Measurements from ENCODE around the gene KLHDC3.

DNA sequence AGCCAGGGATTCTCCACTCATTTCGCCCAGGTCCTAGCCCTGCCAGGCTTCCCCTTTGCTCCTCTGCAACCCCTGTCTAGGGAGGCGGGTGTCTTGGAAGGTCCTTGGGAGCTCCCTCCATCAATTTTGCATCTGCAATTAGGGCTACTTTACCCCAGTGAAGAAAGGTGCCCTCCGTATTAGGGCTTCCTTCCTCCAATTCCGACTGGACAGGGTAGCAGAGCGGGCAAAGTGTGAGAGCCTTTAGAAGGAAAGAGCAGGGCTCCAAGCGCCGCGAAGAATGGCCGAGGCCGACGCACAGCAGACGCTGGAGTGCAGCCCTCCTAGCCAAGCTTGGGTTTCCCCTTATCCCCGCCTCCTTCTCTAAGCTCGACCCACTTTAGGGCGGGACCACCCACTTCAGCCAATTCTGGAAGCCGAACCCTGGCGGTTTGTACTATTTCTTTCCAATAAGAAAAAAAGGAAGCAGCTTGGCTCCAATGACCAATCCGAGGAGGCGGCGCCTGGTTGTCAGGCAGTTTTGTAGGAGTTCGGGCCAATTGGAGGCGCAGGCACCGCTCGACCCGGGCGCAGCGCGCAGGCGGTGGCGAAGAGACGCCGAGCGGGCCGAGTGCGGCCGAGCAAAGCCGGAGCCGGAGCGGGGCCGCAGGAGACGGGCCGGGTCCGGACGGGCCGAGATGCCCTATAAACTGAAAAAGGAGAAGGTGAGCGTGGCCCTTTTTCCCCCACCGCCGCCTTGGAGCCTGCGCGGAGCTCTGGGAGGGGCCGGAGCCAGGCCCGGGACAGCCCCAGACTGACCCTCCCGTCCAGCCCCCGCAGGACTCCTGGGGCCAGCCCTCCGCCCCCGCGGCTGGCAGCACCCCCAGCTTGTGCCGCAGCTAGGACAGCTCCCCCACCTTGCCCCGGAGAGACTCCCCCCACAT, 29.8 kb upstream of the KLHDC3 start, which contains the start of gene PPP2R5D:
- TF ChIP-seq POLR2AphosphoS5 (IDR thresholded peaks at IDR 0.05; ENCODE audit: low read depth, low read length) (peak; percentile 84), PAX5 (IDR thresholded peaks at IDR 0.05; ENCODE audit: insufficient read depth, low read length, severe bottlenecking) (peak; percentile 29), POLR2A (IDR thresholded peaks at IDR 0.05; ENCODE audit: low read depth, low read length) (peak; percentile 91), SPI1 (IDR thresholded peaks at IDR 0.05; ENCODE audit: low read depth, low read length) (0 out of 2 replicates have a peak, but pooled peaks have one; percentile 10)

Data from GM12891 (cell line).